ENCODE data around the gene RNASEL.
A peak's percentile ranks its signal among the peaks of the same experiment; 100 is the strongest.
"Not testable (repeated sequence)": the region's sequence is repeated elsewhere in the genome, so short reads cannot be mapped to it uniquely, and the experiment has no call there.

The RNASEL gene

DNA sequence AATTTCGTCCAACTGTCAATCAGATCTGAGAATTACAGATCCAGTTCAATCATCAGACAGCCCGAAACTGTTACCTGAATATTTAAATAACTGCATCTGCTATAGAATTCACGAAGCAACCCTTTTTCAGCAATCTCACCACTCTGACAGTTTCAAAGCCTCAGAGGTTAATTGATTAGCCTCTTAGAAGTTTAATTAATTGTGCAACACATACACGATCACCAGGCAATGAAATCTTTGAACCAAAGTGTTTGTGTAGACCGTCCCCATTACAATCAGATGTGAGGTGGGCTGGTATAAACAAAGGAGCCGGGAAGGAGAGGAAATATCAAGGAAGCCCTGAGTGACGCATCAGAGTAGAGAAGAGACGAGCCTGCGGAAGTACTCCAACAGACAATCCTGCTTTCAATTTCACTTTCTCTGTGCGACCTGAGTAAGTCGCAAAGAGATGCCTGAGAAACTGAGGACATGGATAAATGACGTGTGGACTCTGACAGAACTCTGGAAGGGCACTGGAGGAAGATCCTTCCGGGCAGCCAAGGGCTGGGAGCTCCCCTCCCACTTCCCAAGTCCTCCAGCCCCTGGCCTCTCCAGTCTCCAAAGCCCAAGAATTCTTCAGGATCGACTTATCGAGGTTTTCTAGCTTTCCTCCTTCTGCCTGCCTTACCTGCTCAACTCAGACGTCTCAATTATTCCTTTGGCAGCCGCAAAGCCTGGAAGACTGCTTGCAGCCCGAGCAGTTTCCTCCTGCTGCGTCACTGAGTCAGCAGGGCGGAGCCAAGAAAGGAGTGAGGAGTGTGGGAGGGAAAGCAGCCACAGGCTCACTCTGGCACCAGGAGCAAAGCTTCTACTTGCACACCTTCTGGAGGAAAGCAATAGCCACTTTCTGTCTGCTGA, at the start of gene RNASEL:
Gene RNASEL (minus strand): TSS at position 757 of the 897 bp plus-strand sequence. CDS start 2,450 bp downstream, outside the sequence.
- no peaks in the 10 kb centered on the region for H3K9me3 ChIP-seq (ENCODE audit: low read length)
- H3K4me3 ChIP-seq (ENCODE audit: low read length): peak within 1 kb of the TSS; percentile 53
- H2AFZ ChIP-seq (ENCODE audit: low read depth, low read length): peak within 1 kb of the TSS; percentile 59

DNA sequence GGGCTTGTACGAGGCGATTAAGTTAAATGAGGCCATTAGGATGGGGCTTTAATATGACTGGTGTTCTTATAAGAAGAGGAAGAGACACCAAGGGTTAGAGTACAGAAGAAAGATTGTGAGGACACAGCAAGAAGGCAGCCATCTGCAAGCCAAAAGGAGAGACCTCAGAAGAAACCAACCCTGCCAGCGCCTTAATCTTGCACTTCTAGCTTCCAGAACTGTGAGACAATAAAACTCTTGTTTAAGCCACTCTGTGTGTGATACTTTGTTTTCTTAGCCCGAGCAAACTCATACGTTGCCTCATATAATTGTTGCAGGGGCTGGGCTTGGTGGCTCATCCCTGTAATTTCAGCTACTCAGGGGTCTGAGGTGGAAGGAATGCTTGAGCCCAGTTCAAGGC, 48.7 kb upstream of the RNASEL start:
- Histone ChIP-seq H3K9me3 (ENCODE audit: low read length) (no peaks in the 10 kb centered on the region), H3K4me3 (ENCODE audit: low read length) (no peak overlapping the region), H3K27me3 (ENCODE audit: insufficient read depth, low read length) (no peaks in the 10 kb centered on the region), H3K4me1 (ENCODE audit: insufficient read depth, low read length) (peaks cover 22% of the 10 kb centered on the region), H2AFZ (ENCODE audit: low read depth, low read length) (no peak overlapping the region), H3K36me3 (ENCODE audit: insufficient read depth, low read length) (no peaks in the 10 kb centered on the region)

More for the DNA sequence above, at the start of gene RNASEL:
- no peaks in the 10 kb centered on the region for H3K36me3 ChIP-seq (ENCODE audit: insufficient read depth, low read length)
- H3K27me3 ChIP-seq (ENCODE audit: insufficient read depth, low read length): peaks cover 3% of the 10 kb centered on the region
- peaks cover 3% of the 10 kb centered on the region for H3K4me1 ChIP-seq (ENCODE audit: insufficient read depth, low read length)

DNA sequence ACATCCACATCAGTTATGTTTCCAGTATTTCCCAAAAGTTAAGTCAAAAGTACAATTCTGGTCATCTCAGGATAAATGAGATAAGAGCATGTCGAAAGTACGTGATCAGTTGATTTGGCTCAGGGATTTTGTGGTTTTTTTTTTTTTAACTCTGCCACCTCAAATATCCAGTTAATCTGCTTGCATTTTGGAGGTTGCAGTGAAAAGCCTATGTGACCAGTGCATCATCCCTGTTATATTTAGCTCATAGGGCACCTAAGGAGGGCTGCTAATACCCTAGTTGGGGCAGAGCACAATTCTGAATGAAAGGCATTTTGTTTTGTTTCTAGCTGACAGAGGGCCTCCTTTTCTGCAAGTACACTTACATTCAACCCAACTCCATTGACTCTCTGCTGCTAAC, 46.8 kb upstream of the RNASEL start:
- no peaks in the 10 kb centered on the region for H3K36me3 ChIP-seq (ENCODE audit: insufficient read depth, low read length)

GRCh38 chr1:182634306-182635072, 45.4 kb upstream of the RNASEL start:
- no peak overlapping the region for H2AFZ ChIP-seq (ENCODE audit: low read depth, low read length)
- no peaks in the 10 kb centered on the region for H3K36me3 ChIP-seq (ENCODE audit: insufficient read depth, low read length)
- no peak overlapping the region for H3K4me3 ChIP-seq (ENCODE audit: low read length)
- H3K27me3 ChIP-seq (ENCODE audit: insufficient read depth, low read length): no peaks in the 10 kb centered on the region
- H3K4me1 ChIP-seq (ENCODE audit: insufficient read depth, low read length): peaks cover 32% of the 10 kb centered on the region
- H3K9me3 ChIP-seq (ENCODE audit: low read length): no peaks in the 10 kb centered on the region

More for the DNA sequence above, 46.8 kb upstream of the RNASEL start:
- no peak overlapping the region for H3K4me3 ChIP-seq (ENCODE audit: low read length)
- no peaks in the 10 kb centered on the region for H3K27me3 ChIP-seq (ENCODE audit: insufficient read depth, low read length)
- peaks cover 22% of the 10 kb centered on the region for H3K4me1 ChIP-seq (ENCODE audit: insufficient read depth, low read length)
- no peaks in the 10 kb centered on the region for H3K9me3 ChIP-seq (ENCODE audit: low read length)
- H2AFZ ChIP-seq (ENCODE audit: low read depth, low read length): no peak overlapping the region

DNA sequence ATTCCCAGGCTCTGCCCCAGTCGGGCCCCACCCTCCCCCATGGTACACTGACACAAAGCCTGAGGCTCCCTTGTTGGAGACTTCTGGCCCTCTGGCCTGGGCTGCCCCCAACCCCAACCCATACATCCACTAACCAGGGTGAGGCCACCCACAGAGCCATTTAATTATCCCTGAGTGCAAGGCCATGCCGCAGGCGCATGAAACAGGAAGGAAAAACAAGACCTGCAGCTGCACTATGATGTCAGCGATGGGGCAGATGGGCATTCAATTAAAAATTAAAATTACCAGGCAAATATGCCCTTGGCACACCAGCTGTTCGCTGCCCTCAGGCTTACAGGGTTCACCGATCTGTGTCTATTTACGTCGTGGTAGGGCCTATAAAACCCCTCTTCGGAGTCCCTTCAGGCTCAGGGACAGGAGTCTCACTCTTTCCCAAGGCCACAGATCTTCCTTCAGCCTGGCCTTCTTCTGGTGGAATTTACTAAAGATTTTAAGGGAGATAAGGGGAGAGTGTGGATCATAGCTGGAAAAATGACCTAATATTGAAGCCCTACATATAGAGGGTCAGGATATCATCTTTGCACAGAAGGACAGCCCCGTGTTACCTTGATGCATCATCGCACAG, 44.7 kb upstream of the RNASEL start:
- peaks cover 37% of the 10 kb centered on the region for H3K4me1 ChIP-seq (ENCODE audit: insufficient read depth, low read length)

GRCh38 chr1:182633031-182633430, 44.0 kb upstream of the RNASEL start:
- H3K9me3 ChIP-seq (ENCODE audit: low read length): no peaks in the 10 kb centered on the region
- H3K4me1 ChIP-seq (ENCODE audit: insufficient read depth, low read length): peaks cover 37% of the 10 kb centered on the region
- H2AFZ ChIP-seq (ENCODE audit: low read depth, low read length): no peak overlapping the region
- H3K27me3 ChIP-seq (ENCODE audit: insufficient read depth, low read length): no peaks in the 10 kb centered on the region
- no peaks in the 10 kb centered on the region for H3K36me3 ChIP-seq (ENCODE audit: insufficient read depth, low read length)
- no peak overlapping the region for H3K4me3 ChIP-seq (ENCODE audit: low read length)

More for the DNA sequence above, 44.7 kb upstream of the RNASEL start:
- Histone ChIP-seq H3K36me3 (ENCODE audit: insufficient read depth, low read length) (no peaks in the 10 kb centered on the region), H3K4me3 (ENCODE audit: low read length) (no peak overlapping the region), H3K27me3 (ENCODE audit: insufficient read depth, low read length) (no peaks in the 10 kb centered on the region), H3K9me3 (ENCODE audit: low read length) (no peaks in the 10 kb centered on the region), H2AFZ (ENCODE audit: low read depth, low read length) (no peak overlapping the region)

- not testable (repeated sequence) for H3K9me3 ChIP-seq (ENCODE audit: low read length); H3K4me3 ChIP-seq (ENCODE audit: low read length); H3K36me3 ChIP-seq (ENCODE audit: insufficient read depth, low read length); H3K27me3 ChIP-seq (ENCODE audit: insufficient read depth, low read length); H2AFZ ChIP-seq (ENCODE audit: low read depth, low read length)
- peaks cover 37% of the 10 kb centered on the region for H3K4me1 ChIP-seq (ENCODE audit: insufficient read depth, low read length)
Observed at GRCh38 chr1:182632441-182632857, 43.4 kb upstream of the RNASEL start.

DNA sequence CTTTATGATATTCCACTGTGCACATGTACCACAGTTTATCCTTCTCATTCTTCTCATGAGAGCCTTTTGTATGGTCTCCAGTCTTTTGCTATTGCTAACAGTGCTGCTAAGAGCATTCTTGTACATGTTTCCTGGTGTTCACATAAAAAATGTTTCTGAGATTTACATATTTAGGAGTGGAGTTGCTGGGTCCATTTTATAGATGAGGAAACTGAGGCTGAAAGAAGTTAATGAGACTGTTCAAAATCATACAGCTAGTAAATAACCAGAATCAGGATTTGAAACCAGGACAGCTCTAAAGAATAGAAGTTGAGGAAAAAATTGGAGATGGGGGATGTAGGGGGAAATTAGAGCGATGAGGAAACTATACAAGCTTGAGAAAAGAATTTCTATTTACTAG, 42.9 kb upstream of the RNASEL start:
- H3K4me3 ChIP-seq (ENCODE audit: low read length): no peak overlapping the region
- H3K27me3 ChIP-seq (ENCODE audit: insufficient read depth, low read length): no peaks in the 10 kb centered on the region
- H3K4me1 ChIP-seq (ENCODE audit: insufficient read depth, low read length): peaks cover 37% of the 10 kb centered on the region
- H3K9me3 ChIP-seq (ENCODE audit: low read length): no peaks in the 10 kb centered on the region
- no peak overlapping the region for H2AFZ ChIP-seq (ENCODE audit: low read depth, low read length)
- H3K36me3 ChIP-seq (ENCODE audit: insufficient read depth, low read length): no peaks in the 10 kb centered on the region

DNA sequence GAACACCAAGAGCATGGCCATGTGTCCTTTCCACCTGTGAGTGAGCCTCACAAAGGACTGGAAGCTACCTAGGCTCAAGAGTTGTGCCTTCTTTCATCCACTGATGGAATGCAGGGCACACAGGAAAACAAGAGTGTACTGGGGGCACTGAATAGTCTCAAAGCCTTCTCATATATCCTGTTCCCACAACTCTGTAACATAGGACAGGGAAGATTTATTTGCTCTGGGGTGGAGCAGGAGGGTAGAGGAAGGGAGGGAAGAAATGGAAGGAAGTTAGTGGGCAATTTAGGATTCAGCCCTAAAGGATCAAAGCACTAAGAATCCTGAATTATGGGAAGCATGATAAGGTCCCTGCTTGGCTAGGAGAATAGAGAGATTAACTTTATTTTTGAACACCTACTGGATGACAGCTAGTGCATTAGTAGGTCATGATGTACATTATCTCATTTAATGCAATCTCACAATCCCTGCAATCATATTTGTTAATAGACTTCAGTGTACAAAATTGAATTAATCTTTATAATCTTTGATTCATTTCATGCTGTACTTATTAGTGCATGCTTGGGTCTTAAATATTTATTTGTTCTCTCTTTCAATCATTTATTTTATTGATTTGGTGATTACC, 42.1 kb upstream of the RNASEL start:
- H3K9me3 ChIP-seq (ENCODE audit: low read length): no peaks in the 10 kb centered on the region
- no peaks in the 10 kb centered on the region for H3K27me3 ChIP-seq (ENCODE audit: insufficient read depth, low read length)
- no peak overlapping the region for H2AFZ ChIP-seq (ENCODE audit: low read depth, low read length)
- H3K4me3 ChIP-seq (ENCODE audit: low read length): no peak overlapping the region
- no peaks in the 10 kb centered on the region for H3K36me3 ChIP-seq (ENCODE audit: insufficient read depth, low read length)
- peaks cover 37% of the 10 kb centered on the region for H3K4me1 ChIP-seq (ENCODE audit: insufficient read depth, low read length)

DNA sequence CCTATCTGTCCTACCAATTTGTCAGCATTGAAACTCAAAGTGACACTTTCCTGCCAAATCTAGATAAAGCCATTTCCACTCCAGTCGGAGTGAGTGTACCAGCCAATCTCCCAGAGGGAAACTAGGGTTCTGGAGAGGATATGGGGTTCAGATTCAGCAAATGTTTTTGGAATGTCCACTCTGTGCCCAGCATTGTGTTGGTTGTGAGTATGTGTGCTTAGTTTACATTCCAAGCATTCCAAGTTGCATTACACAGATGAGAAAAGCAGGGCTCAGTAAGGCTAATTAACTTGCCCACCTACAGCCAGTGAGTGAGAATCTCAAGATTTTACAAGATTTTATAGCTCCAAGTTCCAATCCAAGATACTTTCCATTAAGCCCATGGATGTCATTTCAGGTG, 41.5 kb upstream of the RNASEL start:
- Histone ChIP-seq H3K36me3 (ENCODE audit: insufficient read depth, low read length) (no peaks in the 10 kb centered on the region), H3K27me3 (ENCODE audit: insufficient read depth, low read length) (no peaks in the 10 kb centered on the region), H3K4me3 (ENCODE audit: low read length) (no peak overlapping the region), H3K9me3 (ENCODE audit: low read length) (no peaks in the 10 kb centered on the region), H3K4me1 (ENCODE audit: insufficient read depth, low read length) (peaks cover 37% of the 10 kb centered on the region), H2AFZ (ENCODE audit: low read depth, low read length) (no peak overlapping the region)

DNA sequence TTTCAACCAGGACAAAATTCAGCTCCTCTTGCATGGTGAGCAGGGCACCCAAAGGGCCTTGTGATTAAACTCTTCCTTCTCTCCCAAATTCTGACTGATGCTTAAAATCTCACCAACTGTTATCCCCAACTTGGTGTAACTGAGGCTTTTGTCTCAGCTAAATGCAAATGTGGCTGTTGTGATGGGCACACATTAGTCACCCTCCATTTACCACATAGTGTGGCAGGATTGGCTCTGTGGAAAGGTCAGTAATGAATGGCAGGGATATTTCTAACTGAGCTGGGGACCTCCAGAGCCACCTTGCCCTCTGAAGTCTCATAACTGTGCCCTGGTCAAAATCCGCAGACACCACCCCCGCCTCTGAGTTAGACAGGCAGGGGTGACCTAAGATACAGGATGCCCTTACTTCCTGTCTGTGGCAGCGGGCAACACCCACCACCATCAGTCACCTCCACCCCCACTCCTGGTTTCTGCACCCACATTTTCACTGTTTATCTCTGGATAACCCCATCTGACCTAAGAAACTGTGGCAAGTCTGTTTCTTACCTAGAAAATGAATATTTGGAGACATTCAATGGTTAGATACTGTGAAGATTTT, 40.5 kb upstream of the RNASEL start:
- Histone ChIP-seq H3K27me3 (ENCODE audit: insufficient read depth, low read length) (no peaks in the 10 kb centered on the region), H2AFZ (ENCODE audit: low read depth, low read length) (no peak overlapping the region), H3K36me3 (ENCODE audit: insufficient read depth, low read length) (no peaks in the 10 kb centered on the region), H3K9me3 (ENCODE audit: low read length) (no peaks in the 10 kb centered on the region), H3K4me1 (ENCODE audit: insufficient read depth, low read length) (peaks cover 29% of the 10 kb centered on the region), H3K4me3 (ENCODE audit: low read length) (no peak overlapping the region)

DNA sequence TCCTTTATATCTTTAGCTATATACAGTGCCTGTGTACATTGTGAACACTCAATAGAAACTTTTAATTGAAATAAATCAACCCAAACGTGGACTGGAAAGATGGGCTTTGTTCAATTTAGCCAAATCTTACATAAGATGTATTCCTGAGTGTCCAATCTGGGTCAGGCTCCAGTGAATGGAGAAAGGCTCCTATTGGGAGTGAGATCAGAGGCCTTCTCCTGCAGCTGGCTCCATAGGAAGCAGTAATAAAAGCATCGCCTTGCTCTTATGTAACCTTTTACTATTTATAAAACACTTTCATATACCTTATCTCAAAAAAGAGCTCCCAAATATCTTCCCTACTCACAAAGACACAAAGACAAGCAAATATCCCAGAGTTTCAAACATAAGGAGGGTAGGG, 40.0 kb upstream of the RNASEL start:
- Histone ChIP-seq H2AFZ (ENCODE audit: low read depth, low read length) (no peak overlapping the region), H3K27me3 (ENCODE audit: insufficient read depth, low read length) (no peaks in the 10 kb centered on the region), H3K36me3 (ENCODE audit: insufficient read depth, low read length) (no peaks in the 10 kb centered on the region)

More for the DNA sequence above, 40.0 kb upstream of the RNASEL start:
- Histone ChIP-seq H3K4me1 (ENCODE audit: insufficient read depth, low read length) (peaks cover 24% of the 10 kb centered on the region), H3K4me3 (ENCODE audit: low read length) (no peak overlapping the region), H3K9me3 (ENCODE audit: low read length) (no peaks in the 10 kb centered on the region)

Measured in neuron (in vitro differentiated cells).